DOHH2 (cell line): ENCODE results near the gene GALNT9.

Experiments used
- EZH2phosphoT487 ChIP-seq: fragments of 200-600 bp; sonication (generic); IDR thresholded peaks from 2 replicates; pipeline ENCODE4 v1.6.1; 2017; ENCODE audit warnings: borderline replicate concordance, mild to moderate bottlenecking, antibody characterized with exemption, low read length, moderate library complexity, mixed read lengths
- TF ChIP-seq, protein P1 (sequence below): fragments of 200-600 bp; sonication (generic); IDR thresholded peaks from one replicate; pipeline ENCODE4 v1.5.1; 2014; ENCODE audit warnings: antibody characterized with exemption, mild to moderate bottlenecking, low read depth, low read length; ENCODE audit not compliant: poor library complexity, severe bottlenecking

DNA sequence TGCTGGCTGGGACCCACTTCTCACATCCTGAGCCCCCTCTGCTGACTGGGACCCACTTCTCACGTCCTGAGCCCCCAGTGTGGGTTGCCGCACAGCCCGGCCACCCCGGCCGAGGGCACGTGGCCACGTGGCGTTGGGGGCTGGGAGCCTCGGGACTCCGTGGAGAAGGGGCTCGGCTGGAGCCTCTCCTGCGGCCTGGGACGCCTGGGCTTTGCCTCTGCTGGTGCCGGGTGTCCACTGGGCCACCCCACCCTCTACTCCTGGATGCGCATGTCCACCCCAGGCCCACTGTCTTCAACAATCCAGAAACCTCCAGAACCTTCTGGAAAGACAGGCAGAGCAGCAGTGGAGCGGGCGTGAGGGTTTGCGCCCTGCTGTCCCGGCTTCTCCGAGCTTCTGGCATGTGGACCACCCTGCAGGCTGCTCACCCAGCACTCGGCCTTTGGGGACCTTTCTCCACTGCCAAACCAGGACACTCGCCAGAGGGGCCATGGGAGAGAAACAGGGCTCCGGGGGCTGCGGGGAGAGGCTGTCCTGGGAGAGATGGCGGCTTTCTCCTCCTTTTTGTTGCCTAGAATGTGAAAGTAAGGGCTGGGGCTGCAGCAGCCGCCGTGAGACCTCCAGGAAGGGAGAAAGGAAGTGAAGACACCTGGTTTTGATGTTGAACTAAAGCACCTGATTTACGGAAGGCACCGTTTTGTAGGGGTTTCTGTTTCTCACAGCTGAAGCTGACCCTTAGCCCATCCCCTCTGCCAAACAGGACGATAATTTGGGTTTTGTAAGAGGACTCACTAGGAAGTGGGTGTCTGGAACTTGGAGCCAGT is 155.2 kb downstream of the GALNT9 start:
- TF ChIP-seq, protein P1, sequence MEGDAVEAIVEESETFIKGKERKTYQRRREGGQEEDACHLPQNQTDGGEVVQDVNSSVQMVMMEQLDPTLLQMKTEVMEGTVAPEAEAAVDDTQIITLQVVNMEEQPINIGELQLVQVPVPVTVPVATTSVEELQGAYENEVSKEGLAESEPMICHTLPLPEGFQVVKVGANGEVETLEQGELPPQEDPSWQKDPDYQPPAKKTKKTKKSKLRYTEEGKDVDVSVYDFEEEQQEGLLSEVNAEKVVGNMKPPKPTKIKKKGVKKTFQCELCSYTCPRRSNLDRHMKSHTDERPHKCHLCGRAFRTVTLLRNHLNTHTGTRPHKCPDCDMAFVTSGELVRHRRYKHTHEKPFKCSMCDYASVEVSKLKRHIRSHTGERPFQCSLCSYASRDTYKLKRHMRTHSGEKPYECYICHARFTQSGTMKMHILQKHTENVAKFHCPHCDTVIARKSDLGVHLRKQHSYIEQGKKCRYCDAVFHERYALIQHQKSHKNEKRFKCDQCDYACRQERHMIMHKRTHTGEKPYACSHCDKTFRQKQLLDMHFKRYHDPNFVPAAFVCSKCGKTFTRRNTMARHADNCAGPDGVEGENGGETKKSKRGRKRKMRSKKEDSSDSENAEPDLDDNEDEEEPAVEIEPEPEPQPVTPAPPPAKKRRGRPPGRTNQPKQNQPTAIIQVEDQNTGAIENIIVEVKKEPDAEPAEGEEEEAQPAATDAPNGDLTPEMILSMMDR, result no peak
- TF ChIP-seq EZH2phosphoT487, result no peak
